Upper lobe of left lung (tissue), 6 donors: ENCODE data around the gene SHANK3. TPM values are rescaled to one million over a fixed set of nuclear protein-coding genes. Genes with fewer than 3 reads are reported as not detected.

Experiments used
- ATAC-seq, 2 donors: fragments of 200-7000 bp; cut with Tn5 transposase; one replicate each; pipeline ENCODE4 v1.9.1; 2022; ENCODE audit warnings: mild to moderate bottlenecking in 2 of 2, moderate library complexity in 2 of 2; ENCODE audit not compliant: low FRiP score in 2 of 2
- DNase-seq, 2 donors: peaks; one replicate each; pipeline ENCODE4 v3.0.0-alpha.2; 2019 to 2020
- H3K27ac ChIP-seq, 4 donors: fragments of 200-600 bp; sonication (generic); one replicate each; pipeline ENCODE4 v1.5.1; 2016 to 2019
- H3K27me3 ChIP-seq, 4 donors: fragments of 200-600 bp; sonication (generic); one replicate each; pipeline ENCODE4 v1.5.1; 2017 to 2019
- H3K36me3 ChIP-seq, 4 donors: fragments of 200-600 bp; sonication (generic); one replicate each; pipeline ENCODE4 v1.5.1; 2016 to 2019
- H3K4me1 ChIP-seq, 4 donors: fragments of 200-600 bp; sonication (generic); one replicate each; pipeline ENCODE4 v1.5.1; 2018 to 2019
- H3K4me3 ChIP-seq, 4 donors: fragments of 200-600 bp; sonication (generic); one replicate each; pipeline ENCODE4 v1.5.1; 2017 to 2019; ENCODE audit warnings: mild to moderate bottlenecking in 2 of 4, moderate library complexity in 1 of 4
- H3K9me3 ChIP-seq, 4 donors: fragments of 200-600 bp; sonication (generic); one replicate each; pipeline ENCODE4 v1.5.1; 2018 to 2019
- EP300 ChIP-seq, 4 donors: sonication (generic); formaldehyde crosslinking; IDR thresholded peaks; one replicate each; pipeline ENCODE4 v1.5.1; 2017; ENCODE audit warnings: antibody characterized with exemption in 4 of 4, control low read depth in 2 of 4
- POLR2A ChIP-seq, 4 donors: fragments of 450-650 bp; IDR thresholded peaks; one replicate each; pipeline ENCODE4 v1.5.1; 2016 to 2017; ENCODE audit warnings: antibody characterized with exemption in 4 of 4, mild to moderate bottlenecking in 2 of 4
- POLR2AphosphoS5 ChIP-seq, 2 donors: sonication (generic); formaldehyde crosslinking; IDR thresholded peaks; one replicate each; pipeline ENCODE4 v1.5.1; 2017; ENCODE audit warnings: antibody characterized with exemption in 2 of 2
- WGBS, 2 donors: methylation state at CpG; one replicate each; pipeline ENCODE4 v1.1.5; 2017 to 2018; 5-methylcytosine and 5-hydroxymethylcytosine counted together
- total RNA-seq, 6 donors: library from RNA; depleted of rRNA in 4 of 6; stranded (reverse); fragments of >200 nt in 4 of 6; gene quantifications; one replicate each; pipeline versions ENCODE4 v1.1.0 to v1.2.1, GENCODE V29; 2016 to 2021
- TF ChIP-seq, protein P1 (sequence below), 6 experiments: fragments of 450-650 bp in 4 of 6; fragments of 200-600 bp in 2 of 6; sonication (generic) in 2 of 6; IDR thresholded peaks; one replicate each; pipeline ENCODE4 v1.5.1; 2016 to 2019; ENCODE audit warnings: antibody characterized with exemption in 6 of 6
- donor health status: DM: no; HTN: no; CAD: no; lungs with moderate emphysema.
- donor health status: DM: no; HTN: yes; CAD: no; lungs with severe emphysema.

SHANK3 gene
- total RNA-seq, 6 donors from 2014 or later: 16.6 to 105 (median 51.1) TPM

DNA sequence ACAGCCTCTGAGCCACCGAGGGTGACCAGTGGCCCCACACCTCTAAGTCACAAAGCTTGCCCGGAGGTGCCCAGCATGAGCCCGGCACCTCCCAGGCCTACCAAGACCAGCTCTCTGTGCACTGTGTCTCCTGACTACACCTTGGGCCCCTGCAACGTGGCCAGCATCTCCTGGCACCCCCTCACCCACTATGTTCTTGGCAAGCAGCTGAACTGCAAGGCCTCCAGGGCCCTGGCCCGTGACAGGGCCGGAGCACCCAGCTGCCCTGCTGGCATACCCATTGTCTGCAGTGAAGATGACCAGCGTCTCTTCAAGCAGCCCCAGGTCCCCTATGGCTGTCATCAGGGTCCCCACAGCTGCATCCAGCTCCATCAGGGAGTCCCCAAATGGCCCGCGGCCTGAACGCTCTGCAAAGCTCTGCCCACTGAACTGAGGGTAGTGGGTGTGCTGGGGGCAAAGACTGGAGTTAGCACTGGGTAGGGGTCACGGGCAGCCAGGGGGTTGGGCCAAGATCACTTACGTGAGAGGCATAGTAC lies 46.2 kb upstream of the SHANK3 start:
- H3K27ac ChIP-seq: peak overlapping the region in 1 of 4 donors; percentile 89
- H3K4me3 ChIP-seq: no peak overlapping the region
- no peaks in the 10 kb centered on the region for H3K9me3 ChIP-seq
- no peaks in the 10 kb centered on the region for H3K27me3 ChIP-seq
- ATAC-seq (no peak), DNase-seq (peak in 1 of 2 donors; percentile 68)
- WGBS, 2 donors: 79 to 80% methylated on average over 6 of the region's 12 CpGs
- peaks cover 21 to 40% (median 31%) of the 10 kb centered on the region in 4 donors for H3K4me1 ChIP-seq
- peaks cover 0 to 23% (median 6%) of the 10 kb centered on the region in 4 donors for H3K36me3 ChIP-seq
- TF ChIP-seq EP300 (IDR thresholded peaks at IDR 0.05) (no peak), POLR2A (IDR thresholded peaks at IDR 0.05) (no peak), POLR2AphosphoS5 (IDR thresholded peaks at IDR 0.05) (no peak)
- TF ChIP-seq, protein P1, sequence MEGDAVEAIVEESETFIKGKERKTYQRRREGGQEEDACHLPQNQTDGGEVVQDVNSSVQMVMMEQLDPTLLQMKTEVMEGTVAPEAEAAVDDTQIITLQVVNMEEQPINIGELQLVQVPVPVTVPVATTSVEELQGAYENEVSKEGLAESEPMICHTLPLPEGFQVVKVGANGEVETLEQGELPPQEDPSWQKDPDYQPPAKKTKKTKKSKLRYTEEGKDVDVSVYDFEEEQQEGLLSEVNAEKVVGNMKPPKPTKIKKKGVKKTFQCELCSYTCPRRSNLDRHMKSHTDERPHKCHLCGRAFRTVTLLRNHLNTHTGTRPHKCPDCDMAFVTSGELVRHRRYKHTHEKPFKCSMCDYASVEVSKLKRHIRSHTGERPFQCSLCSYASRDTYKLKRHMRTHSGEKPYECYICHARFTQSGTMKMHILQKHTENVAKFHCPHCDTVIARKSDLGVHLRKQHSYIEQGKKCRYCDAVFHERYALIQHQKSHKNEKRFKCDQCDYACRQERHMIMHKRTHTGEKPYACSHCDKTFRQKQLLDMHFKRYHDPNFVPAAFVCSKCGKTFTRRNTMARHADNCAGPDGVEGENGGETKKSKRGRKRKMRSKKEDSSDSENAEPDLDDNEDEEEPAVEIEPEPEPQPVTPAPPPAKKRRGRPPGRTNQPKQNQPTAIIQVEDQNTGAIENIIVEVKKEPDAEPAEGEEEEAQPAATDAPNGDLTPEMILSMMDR (IDR thresholded peaks at IDR 0.05): no peak

DNA sequence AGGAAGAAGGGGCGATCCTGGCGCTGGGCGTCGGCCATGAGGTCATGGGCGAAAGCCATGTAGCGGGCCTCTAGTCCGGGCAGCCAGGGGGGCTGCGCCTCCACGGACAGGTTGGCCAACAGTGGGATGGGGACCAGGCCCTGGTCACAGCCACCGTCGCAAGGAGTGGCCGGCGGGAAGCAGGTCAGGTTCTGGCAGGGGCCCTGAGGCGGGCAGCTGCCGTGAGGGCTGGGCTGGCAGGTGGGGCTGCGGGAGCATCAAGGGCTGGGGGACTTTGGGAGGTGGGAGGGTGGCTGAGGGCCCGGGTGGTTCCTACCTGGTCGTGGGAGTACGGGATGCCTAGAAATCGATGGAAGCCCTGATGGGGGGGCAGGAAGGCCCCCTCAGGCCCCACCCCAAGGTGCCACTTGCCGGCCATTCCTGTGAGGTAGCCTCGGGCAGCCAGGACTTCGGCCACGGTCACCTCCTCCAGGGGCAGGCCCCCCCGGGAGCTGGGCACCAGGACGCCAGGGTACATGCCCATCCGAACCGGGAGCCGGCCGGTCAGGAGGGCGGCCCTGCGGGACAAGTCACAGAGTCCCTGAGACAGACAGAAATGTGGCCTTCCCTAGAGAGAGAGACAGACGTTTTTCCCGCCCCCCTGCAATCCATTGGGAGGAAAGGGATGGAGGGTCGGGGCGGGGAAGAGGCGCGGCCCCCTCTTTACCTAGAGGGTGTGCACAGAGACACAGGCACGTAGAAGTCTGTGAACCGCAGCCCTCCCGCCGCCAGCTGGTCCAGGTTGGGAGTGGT lies 45.6 kb upstream of the SHANK3 start:
- no peak for TF ChIP-seq POLR2A (IDR thresholded peaks at IDR 0.05)
- TF ChIP-seq EP300 (IDR thresholded peaks at IDR 0.05): no peak
- TF ChIP-seq, protein P1 (IDR thresholded peaks at IDR 0.05): no peak
- no peak for TF ChIP-seq POLR2AphosphoS5 (IDR thresholded peaks at IDR 0.05)
- no peaks in the 10 kb centered on the region for H3K27me3 ChIP-seq
- 86 to 90% methylated on average over 30 to 42 of the region's 42 CpGs for WGBS, 2 donors
- H3K4me1 ChIP-seq: peaks cover 14 to 33% (median 24%) of the 10 kb centered on the region in 4 donors
- DNase-seq (peak in 1 of 2 donors; percentile 86), ATAC-seq (no peak)
- peak overlapping the region; percentile 57 to 92 (median 79) for H3K4me3 ChIP-seq
- H3K36me3 ChIP-seq: peaks cover 0 to 23% (median 6%) of the 10 kb centered on the region in 4 donors
- peak overlapping the region; percentile 77 to 90 (median 88) for H3K27ac ChIP-seq
- no peaks in the 10 kb centered on the region for H3K9me3 ChIP-seq

DNA sequence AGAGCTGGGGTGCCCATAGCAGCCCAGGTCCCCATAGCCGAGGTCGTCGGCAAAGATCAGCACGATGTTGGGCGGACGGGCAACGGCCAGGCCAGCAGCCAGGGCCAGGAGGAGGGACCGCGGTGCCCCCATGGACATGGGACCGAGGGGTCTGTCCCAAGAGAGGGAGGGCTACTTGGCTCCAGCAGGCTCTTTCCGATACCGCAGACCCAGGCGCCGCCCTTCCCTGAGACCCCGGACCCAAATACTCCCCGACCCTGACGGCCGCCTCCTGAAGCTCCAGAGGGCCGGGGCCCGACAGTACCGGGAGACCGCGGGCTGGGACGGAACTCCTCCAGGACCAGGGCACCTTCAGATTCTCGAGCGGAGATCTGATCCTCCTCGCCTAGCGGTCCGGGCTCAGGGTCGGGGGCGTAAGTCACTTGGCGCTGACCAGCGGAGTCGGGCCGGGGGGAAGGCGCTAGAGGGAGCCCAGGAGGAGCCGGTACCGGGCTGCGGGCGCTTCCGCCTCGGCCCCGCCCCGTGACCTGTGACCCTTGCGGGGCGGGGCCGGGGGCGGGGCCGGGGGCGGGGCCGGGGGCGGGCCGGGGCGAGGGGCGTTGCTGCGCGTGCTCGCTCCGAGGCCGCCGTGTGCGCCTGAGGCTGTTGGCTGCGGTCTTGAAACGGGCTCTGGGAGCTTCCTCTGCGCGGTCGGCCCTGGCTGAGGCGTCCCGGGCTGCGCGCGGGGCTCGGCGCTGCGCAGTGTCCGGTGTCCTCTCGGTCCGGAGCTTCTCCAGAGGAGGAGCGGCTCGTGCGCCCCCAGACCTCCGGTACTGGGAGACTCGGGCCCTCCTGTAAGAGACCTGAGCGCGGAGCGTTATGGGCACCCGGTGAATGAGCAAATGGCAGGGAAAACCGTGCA lies 44.7 kb upstream of the SHANK3 start, which contains the start of gene ARSA:
ARSA (minus strand) TSS at position 511 of the 901 bp plus-strand sequence; CDS start at position 138, 373 bp downstream.
- H3K36me3 ChIP-seq: peaks cover 0 to 23% (median 6%) of the 10 kb centered on the region in 4 donors
- 0 to 9% methylated on average over 2 to 32 of the region's 88 CpGs for WGBS, 2 donors
- ATAC-seq: peak; percentile 91 to 97
- peaks cover 8 to 25% (median 17%) of the 10 kb centered on the region in 4 donors for H3K4me1 ChIP-seq
- TF ChIP-seq, protein P1 (IDR thresholded peaks at IDR 0.05): peak in 5 of 6 experiments; percentile 8 to 55 (median 43)
- peak; percentile 11 to 65 for TF ChIP-seq POLR2AphosphoS5 (IDR thresholded peaks at IDR 0.05)
- TF ChIP-seq POLR2A (IDR thresholded peaks at IDR 0.05): peak in 2 of 4 donors; percentile 24 to 71
- TF ChIP-seq EP300 (IDR thresholded peaks at IDR 0.05): no peak
- no peaks in the 10 kb centered on the region for H3K9me3 ChIP-seq
- peak; percentile 87 to 95 for DNase-seq
- H3K27ac ChIP-seq: peak within 1 kb of the TSS; percentile 77 to 90 (median 88)
- H3K4me3 ChIP-seq: peak within 1 kb of the TSS; percentile 57 to 92 (median 79)
- H3K27me3 ChIP-seq: no peaks in the 10 kb centered on the region

DNA sequence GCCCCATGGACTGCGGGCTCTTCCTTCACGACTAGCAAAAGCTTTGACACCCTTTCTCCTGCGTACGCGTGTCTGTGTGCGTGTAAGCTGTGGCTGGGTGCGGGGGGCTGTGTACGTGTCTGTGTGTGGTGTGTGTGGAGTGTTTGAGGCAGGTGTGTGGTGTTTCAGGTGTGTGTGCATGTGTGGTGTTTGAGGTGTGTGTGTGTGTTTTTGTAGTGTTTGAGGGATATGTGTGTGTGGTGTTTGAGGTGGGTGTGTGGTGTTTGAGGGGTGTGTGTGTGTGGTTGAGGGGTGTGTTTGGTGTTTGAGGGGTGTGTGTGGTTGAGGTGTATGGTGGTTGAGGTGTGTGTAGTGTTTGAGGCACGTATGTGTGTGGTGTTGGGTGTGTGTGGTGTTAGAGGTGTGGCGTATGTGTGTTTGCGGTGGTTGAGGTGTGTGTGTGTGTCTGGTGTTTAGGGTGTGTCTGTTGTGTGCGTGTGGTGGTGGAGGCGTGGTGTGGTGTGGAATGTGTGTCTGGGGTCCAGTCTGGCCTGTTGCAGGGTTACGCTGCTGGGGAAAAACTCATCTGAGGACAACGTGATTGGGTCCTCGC lies 44.0 kb upstream of the SHANK3 start:
- Histone ChIP-seq H3K27me3 (no peaks in the 10 kb centered on the region), H3K9me3 (no peaks in the 10 kb centered on the region), H3K27ac (peak overlapping the region; percentile 77 to 90 (median 88)), H3K36me3 (peaks cover 0 to 23% (median 6%) of the 10 kb centered on the region in 4 donors), H3K4me1 (peaks cover 8 to 22% (median 17%) of the 10 kb centered on the region in 4 donors), H3K4me3 (peak overlapping the region; percentile 16 to 92 (median 65))
- ATAC-seq (peak in 1 of 2 donors; percentile 2), DNase-seq (no peak)
- WGBS, 2 donors: 31 to 46% methylated on average over 10 to 16 of the region's 16 CpGs
- TF ChIP-seq POLR2A (IDR thresholded peaks at IDR 0.05) (no peak), POLR2AphosphoS5 (IDR thresholded peaks at IDR 0.05) (no peak), EP300 (IDR thresholded peaks at IDR 0.05) (no peak)
- TF ChIP-seq, protein P1 (IDR thresholded peaks at IDR 0.05): no peak
